GM21576 (cell line): ENCODE measurements around the gene KCND2.

Source experiments
- ATAC-seq: cut with Tn5 transposase; IDR thresholded peaks from one replicate; pipeline ENCODE4 v1.9.1; 2021; ENCODE audit warnings: mild to moderate bottlenecking, moderate library complexity; ENCODE audit not compliant: unreplicated experiment

The KCND2 gene

GRCh38 chr7:120307991-120308545 is 35.1 kb downstream of the KCND2 start:
- ATAC-seq, result no peak

GRCh38 chr7:120311028-120311788 is 38.2 kb downstream of the KCND2 start:
- ATAC-seq, result no peak

GRCh38 chr7:120320218-120320961 is 47.4 kb downstream of the KCND2 start:
- no peak for ATAC-seq

GRCh38 chr7:120327054-120327453 is 54.1 kb downstream of the KCND2 start:
- ATAC-seq, result no peak

GRCh38 chr7:120332433-120332832 is 59.5 kb downstream of the KCND2 start:
- ATAC-seq, result no peak

- ATAC-seq, result peak; percentile 78
These were observed 61.5 kb downstream of the KCND2 start for GRCh38 chr7:120334475-120334874.

- peak; percentile 77 for ATAC-seq
These were observed 64.4 kb downstream of the KCND2 start for GRCh38 chr7:120337308-120337907.

GRCh38 chr7:120344276-120344675 is 71.3 kb downstream of the KCND2 start:
- ATAC-seq, result no peak

- no peak for ATAC-seq
These were observed 80.2 kb downstream of the KCND2 start for GRCh38 chr7:120353171-120353570.

GRCh38 chr7:120360918-120361317 is 87.9 kb downstream of the KCND2 start:
- ATAC-seq, result peak; percentile 91

GRCh38 chr7:120363414-120363813 is 90.4 kb downstream of the KCND2 start:
- ATAC-seq, result no peak

- ATAC-seq, result peak; percentile 69
These were observed 98.0 kb downstream of the KCND2 start for GRCh38 chr7:120370954-120371353.

- ATAC-seq, result no peak
These were observed 100.2 kb downstream of the KCND2 start for GRCh38 chr7:120373174-120373573.

- peak; percentile 57 for ATAC-seq
These were observed 121.6 kb downstream of the KCND2 start for GRCh38 chr7:120394595-120394994.

GRCh38 chr7:120395526-120396019 is 122.6 kb downstream of the KCND2 start:
- peak; percentile 92 for ATAC-seq

- ATAC-seq, result no peak
These were observed 125.5 kb downstream of the KCND2 start for GRCh38 chr7:120398284-120399000.

- ATAC-seq, result peak; percentile 37
These were observed 128.0 kb downstream of the KCND2 start for GRCh38 chr7:120400806-120401455.

GRCh38 chr7:120402079-120402767 is 129.2 kb downstream of the KCND2 start:
- peak; percentile 68 for ATAC-seq

- no peak for ATAC-seq
These were observed 129.8 kb downstream of the KCND2 start for GRCh38 chr7:120402801-120403200.

- peak; percentile 37 for ATAC-seq
These were observed 131.1 kb downstream of the KCND2 start for GRCh38 chr7:120404042-120404441.
